Measurements from ENCODE around the gene SHE.
"Not testable (repeated sequence)": the region's sequence is repeated elsewhere in the genome, so short reads cannot be mapped to it uniquely, and the experiment has no call there.

The SHE gene

GRCh38 chr1:154512760-154513159 lies 10.5 kb upstream of the SHE start:
- no peak for DNase-seq

GRCh38 chr1:154503898-154504297 lies 1.7 kb upstream of the SHE start:
- DNase-seq = no peak

GRCh38 chr1:154502744-154503115 lies 518 bp upstream of the SHE start:
- no peak for DNase-seq

GRCh38 chr1:154501423-154502065 lies 668 bp downstream of the SHE start:
- DNase-seq = no peak

GRCh38 chr1:154500533-154500932 lies 1.7 kb downstream of the SHE start:
- no peak for DNase-seq

GRCh38 chr1:154499446-154499845 lies 2.8 kb downstream of the SHE start:
- DNase-seq = no peak

- no peak for DNase-seq
These were observed 5.0 kb downstream of the SHE start for GRCh38 chr1:154497026-154497806.

GRCh38 chr1:154496383-154496782 lies 5.8 kb downstream of the SHE start:
- no peak for DNase-seq

- no peak for DNase-seq
These were observed 6.5 kb downstream of the SHE start for GRCh38 chr1:154495496-154496273.

GRCh38 chr1:154493276-154493675 lies 8.9 kb downstream of the SHE start:
- DNase-seq = no peak

GRCh38 chr1:154492115-154492514 lies 10.1 kb downstream of the SHE start:
- DNase-seq = no peak

GRCh38 chr1:154490317-154490716 lies 11.9 kb downstream of the SHE start:
- no peak for DNase-seq

- DNase-seq = no peak
These were observed 12.4 kb downstream of the SHE start for GRCh38 chr1:154489695-154490274.

GRCh38 chr1:154488922-154489321 lies 13.3 kb downstream of the SHE start:
- DNase-seq = no peak

- DNase-seq = not testable (repeated sequence)
These were observed 15.5 kb downstream of the SHE start for GRCh38 chr1:154486756-154487155.

- no peak for DNase-seq
These were observed 16.2 kb downstream of the SHE start for GRCh38 chr1:154485910-154486496.

GRCh38 chr1:154485106-154485505 lies 17.1 kb downstream of the SHE start:
- no peak for DNase-seq

- no peak for DNase-seq
These were observed 18.0 kb downstream of the SHE start for GRCh38 chr1:154483941-154484803.

GRCh38 chr1:154481053-154481452 lies 21.2 kb downstream of the SHE start:
- no peak for DNase-seq

GRCh38 chr1:154479764-154480421 lies 22.3 kb downstream of the SHE start:
- peak; percentile 22 to 45 for DNase-seq

GRCh38 chr1:154478639-154479038 lies 23.6 kb downstream of the SHE start:
- peak in 1 of 2 experiments; percentile 37 for DNase-seq
